K562 (cell line): ENCODE measurements around the gene MRPL9. TPM values are rescaled to one million over a fixed set of nuclear protein-coding genes. Genes with fewer than 3 reads are reported as not detected.

ENCODE experiments used
- ATF1 ChIP-seq, 2 experiments: fragments of 450-650 bp in 1 of 2; IDR thresholded peaks; 2 replicates each; pipeline ENCODE4 v1.6.1; 2016; ENCODE audit warnings: missing compliant biosample characterization in 1 of 2, missing genetic modification characterization in 1 of 2
- ATF7 ChIP-seq: fragments of 450-650 bp; IDR thresholded peaks from 2 replicates; pipeline ENCODE4 v1.7.1; 2014; ENCODE audit warnings: mild to moderate bottlenecking, moderate library complexity
- BRF2 ChIP-seq: IDR thresholded peaks from 3 replicates; pipeline ENCODE4 v1.6.1; 2011; ENCODE audit warnings: borderline replicate concordance, mild to moderate bottlenecking; ENCODE audit not compliant: insufficient read length, insufficient read depth
- CBFA2T3 ChIP-seq: fragments of 450-650 bp; IDR thresholded peaks from 2 replicates; pipeline ENCODE4 v1.6.1; 2017
- CREM ChIP-seq: IDR thresholded peaks from 2 replicates; pipeline ENCODE4 v1.6.1; 2014; ENCODE audit warnings: antibody characterized with exemption, low read depth
- ELF4 ChIP-seq: fragments of 450-650 bp; formaldehyde crosslinking; IDR thresholded peaks from 2 replicates; pipeline ENCODE4 v1.4.0; 2022; ENCODE audit warnings: missing genetic modification characterization
- HDAC3 ChIP-seq: fragments of 450-650 bp; IDR thresholded peaks from 2 replicates; pipeline ENCODE4 v1.6.1; 2018; ENCODE audit warnings: borderline replicate concordance, mild to moderate bottlenecking, moderate library complexity; ENCODE audit not compliant: partially characterized antibody
- IRF1 ChIP-seq: sonication (generic); formaldehyde crosslinking; IDR thresholded peaks from 2 replicates; pipeline ENCODE4 v1.8.0; 2022; ENCODE audit warnings: missing genetic modification reagents, mild to moderate bottlenecking, borderline replicate concordance
- KLF1 ChIP-seq: fragments of 450-650 bp; IDR thresholded peaks from 2 replicates; pipeline ENCODE4 v1.6.1; 2016; ENCODE audit warnings: missing genetic modification characterization, missing compliant biosample characterization
- MEF2D ChIP-seq: conservative IDR thresholded peaks from 2 replicates; pipeline ENCODE4 v1.6.1; 2016; ENCODE audit warnings: low read depth, missing genetic modification characterization, missing compliant biosample characterization
- MNT ChIP-seq, 2 experiments: fragments of 450-650 bp; conservative IDR thresholded peaks; 2 replicates each; pipeline ENCODE4 v1.6.1; 2017; ENCODE audit warnings: mild to moderate bottlenecking in 2 of 2, moderate library complexity in 2 of 2
- NFATC3 ChIP-seq: fragments of 450-650 bp; IDR thresholded peaks from 2 replicates; pipeline ENCODE4 v1.6.1; 2017; ENCODE audit warnings: mild to moderate bottlenecking
- NR2C1 ChIP-seq, 2 experiments: fragments of 450-650 bp; IDR thresholded peaks; 2 replicates each; pipeline ENCODE4 v1.6.1; 2017; ENCODE audit warnings: mild to moderate bottlenecking in 2 of 2, antibody characterized with exemption in 1 of 2, inconsistent platforms in 1 of 2, missing compliant biosample characterization in 1 of 2, missing genetic modification characterization in 1 of 2
- SIN3B ChIP-seq: fragments of 450-650 bp; IDR thresholded peaks from 2 replicates; pipeline ENCODE4 v1.6.1; 2017; ENCODE audit warnings: low read depth, mild to moderate bottlenecking, moderate library complexity
- TRIM28 ChIP-seq: fragments of 450-650 bp; IDR thresholded peaks from 2 replicates; pipeline ENCODE4 v1.6.1; 2017
- TSC22D4 ChIP-seq: fragments of 450-650 bp; IDR thresholded peaks from 2 replicates; pipeline ENCODE4 v1.6.1; 2016; ENCODE audit warnings: missing genetic modification characterization, missing biosample characterization, control low read depth
- YBX1 ChIP-seq: fragments of 450-650 bp; IDR thresholded peaks from 2 replicates; pipeline ENCODE4 v1.7.1; 2016; ENCODE audit warnings: mild to moderate bottlenecking
- ZHX1 ChIP-seq: fragments of 150-350 bp; conservative IDR thresholded peaks from 2 replicates; pipeline ENCODE4 v1.6.1; 2014; ENCODE audit warnings: low read length
- ZNF197 ChIP-seq: fragments of 200-800 bp; sonication (Bioruptor generic); IDR thresholded peaks from 2 replicates; pipeline ENCODE4 v1.6.1; 2016; ENCODE audit warnings: low read depth, missing genetic modification characterization, missing compliant biosample characterization
- ZNF696 ChIP-seq: fragments of 250-450 bp; sonication (Bioruptor Pico); conservative IDR thresholded peaks from 2 replicates; pipeline ENCODE4 v1.4.0; 2020; ENCODE audit warnings: mild to moderate bottlenecking, moderate library complexity
- polyA plus RNA-seq, 8 experiments: library from polyadenylated mRNA; depleted of rRNA in 4 of 8; stranded (reverse) in 5 of 8; unstranded in 3 of 8; fragments of >200 nt; fragmentation: Nextera tagmentation in 2 of 8; fragmentation: Illumina TruSeq in 1 of 8; extraction: Ambion mirVana in 2 of 8; extraction: Trizol in 1 of 8; gene quantifications; 2 replicates each; pipeline versions ENCODE4 v1.2.1 to v1.2.3, GENCODE V29; 2011 to 2014; ENCODE audit warnings: inconsistent platforms in 1 of 8, missing spikeins in 1 of 8
- total RNA-seq, 7 experiments: library from RNA; depleted of rRNA in 6 of 7; stranded (reverse); fragments of >200 nt in 6 of 7; fragmentation: Illumina TruSeq in 2 of 7; extraction: Trizol in 2 of 7; gene quantifications; 2 replicates each; pipeline versions ENCODE4 v1.2.1 to v1.2.3, GENCODE V29; 2011 to 2021; ENCODE audit warnings: low replicate concordance in 1 of 7

The MRPL9 gene
- total and polyA plus RNA-seq, 9 of the 15 experiments (the other 6 are each of a cell fraction or from before 2014, with no cell fraction given): 38.0 to 162 (median 111) TPM

GRCh38 chr1:151714820-151715725 lies 48.2 kb downstream of the MRPL9 start (continued):
- TF ChIP-seq YBX1 (no peak), CREM (peak; percentile 39; the same call in 1 of the 2 replicates), HDAC3 (peak; percentile 60), KLF1 (0 out of 2 replicates have a peak, but pooled peaks have one; percentile 64), ATF1 (CRISPR knock-in tag; IDR thresholded peaks at IDR 0.05) (no peak), ATF1 (tag; IDR thresholded peaks at IDR 0.05) (0 out of 2 replicates have a peak, but pooled peaks have one; percentile 41), TSC22D4 (no peak), CBFA2T3 (peak; percentile 98), ELF4 (peak; percentile 92), ZNF197 (CRISPR knock-in tag) (0 out of 2 replicates have a peak, but pooled peaks have one; percentile 58), IRF1 (CRISPR knock-in tag) (no peak), ZNF696 (CRISPR knock-in tag) (no peak), TRIM28 (0 out of 2 replicates have a peak, but pooled peaks have one; percentile 48), MNT (conservative IDR thresholded peaks at IDR 0.05) (peak in 1 of 2 experiments; percentile 51; a peak in 1 of 4 replicates), MEF2D (tag) (no peak), ATF7 (peak; percentile 39; the same call in 1 of the 2 replicates), NR2C1 (IDR thresholded peaks at IDR 0.05) (peak; percentile 33; the same call in 1 of the 2 replicates), NR2C1 (tag; IDR thresholded peaks at IDR 0.05) (peak; percentile 68; the same call in 1 of the 2 replicates), NFATC3 (no peak), BRF2 (no peak), ZHX1 (no peak), SIN3B (no peak)
